HG02610 (cell line): ENCODE measurements around the gene SDHB.
A peak's percentile ranks its signal among the peaks of the same experiment; 100 is the strongest.
"Not testable (repeated sequence)": the region's sequence is repeated elsewhere in the genome, so short reads cannot be mapped to it uniquely, and the experiment has no call there.

Experiments
- ATAC-seq: cut with Tn5 transposase; IDR thresholded peaks from one replicate; pipeline ENCODE4 v1.9.1; 2021; ENCODE audit warnings: mild to moderate bottlenecking, moderate library complexity; ENCODE audit not compliant: unreplicated experiment

The SDHB gene

GRCh38 chr1:17075470-17076255 is 21.8 kb upstream of the SDHB start:
- ATAC-seq: no peak

GRCh38 chr1:17071794-17072193 is 18.0 kb upstream of the SDHB start:
- no peak for ATAC-seq

GRCh38 chr1:17070163-17070525 is 16.3 kb upstream of the SDHB start:
- ATAC-seq: no peak

GRCh38 chr1:17069452-17070162 is 15.8 kb upstream of the SDHB start:
- ATAC-seq: no peak

GRCh38 chr1:17068789-17069188 is 15.0 kb upstream of the SDHB start:
- ATAC-seq: no peak

- no peak for ATAC-seq
These were observed 13.8 kb upstream of the SDHB start for GRCh38 chr1:17067465-17068240.

- ATAC-seq: no peak
These were observed 13.2 kb upstream of the SDHB start for GRCh38 chr1:17067069-17067426.

GRCh38 chr1:17066361-17067068 is 12.7 kb upstream of the SDHB start:
- ATAC-seq: no peak

- ATAC-seq: no peak
These were observed 11.8 kb upstream of the SDHB start for GRCh38 chr1:17065666-17066065.

GRCh38 chr1:17062751-17063150 is 8.9 kb upstream of the SDHB start:
- ATAC-seq: not testable (repeated sequence)

GRCh38 chr1:17061892-17062291 is 8.1 kb upstream of the SDHB start:
- no peak for ATAC-seq

- ATAC-seq: no peak
These were observed 7.7 kb upstream of the SDHB start for GRCh38 chr1:17061486-17061885.

GRCh38 chr1:17060306-17060749 is 6.5 kb upstream of the SDHB start:
- ATAC-seq: no peak

- ATAC-seq: peak; percentile 41
These were observed 5.8 kb upstream of the SDHB start for GRCh38 chr1:17059391-17060305.

GRCh38 chr1:17056551-17056950 is 2.7 kb upstream of the SDHB start:
- ATAC-seq: no peak

GRCh38 chr1:17055801-17056200 is 2.0 kb upstream of the SDHB start:
- ATAC-seq: no peak

GRCh38 chr1:17053086-17053684 is 647 bp downstream of the SDHB start:
- ATAC-seq: no peak

GRCh38 chr1:17052641-17053040 is 1.2 kb downstream of the SDHB start:
- no peak for ATAC-seq

GRCh38 chr1:17052038-17052437 is 1.8 kb downstream of the SDHB start:
- no peak for ATAC-seq

GRCh38 chr1:17047924-17048323 is 5.9 kb downstream of the SDHB start:
- ATAC-seq: no peak
